Fibroblast of lung (primary cell): Measurements from ENCODE around the gene CNTN4. TPM values are rescaled to one million over a fixed set of nuclear protein-coding genes. Genes with fewer than 3 reads are reported as not detected.

Experiments
- DNase-seq, 2 donors: peaks; one replicate each; pipeline versions ENCODE4 v3.0.0 to v3.0.0-alpha.2; 2010; ENCODE audit warnings: low read depth in 2 of 2
- H2AFZ ChIP-seq: 2 replicates; pipeline ENCODE4 v1.5.1; 2012; ENCODE audit warnings: low read length, control low read depth, inconsistent platforms
- H3K27ac ChIP-seq: 2 replicates; pipeline ENCODE4 v1.5.1; 2011; ENCODE audit warnings: low read length, control low read depth; ENCODE audit not compliant: insufficient read depth
- H3K27me3 ChIP-seq: 2 replicates; pipeline ENCODE4 v1.5.1; 2011; ENCODE audit warnings: mild to moderate bottlenecking, low read length; ENCODE audit not compliant: control insufficient read depth, insufficient read depth
- H3K36me3 ChIP-seq: 2 replicates; pipeline ENCODE4 v1.5.1; 2011; ENCODE audit warnings: low read length; ENCODE audit not compliant: control insufficient read depth, insufficient read depth
- H3K4me1 ChIP-seq: 2 replicates; pipeline ENCODE4 v1.5.1; 2011; ENCODE audit warnings: low read length; ENCODE audit not compliant: control insufficient read depth, insufficient read depth; ENCODE audit errors: extremely low read depth
- H3K4me2 ChIP-seq: 2 replicates; pipeline ENCODE4 v1.5.1; 2011; ENCODE audit warnings: low read length, control low read depth; ENCODE audit not compliant: insufficient read depth; ENCODE audit errors: extremely low read depth
- H3K4me3 ChIP-seq, 4 experiments: fragments of 200-600 bp in 1 of 4; sonication (generic) in 1 of 4; replicated peaks in 1 of 4; 2 replicates each; pipeline ENCODE4 v1.5.1; 2011 to 2016; ENCODE audit warnings: low read length in 4 of 4, low read depth in 3 of 4, mild to moderate bottlenecking in 3 of 4, control low read depth in 2 of 4, inconsistent platforms in 1 of 4, mixed read lengths in 1 of 4; ENCODE audit not compliant: insufficient read depth in 1 of 4; ENCODE audit errors: control extremely low read depth in 1 of 4
- H3K79me2 ChIP-seq: 2 replicates; pipeline ENCODE4 v1.5.1; 2012; ENCODE audit warnings: mild to moderate bottlenecking, low read length, inconsistent platforms; ENCODE audit not compliant: control insufficient read depth, insufficient read depth
- H3K9ac ChIP-seq: 2 replicates; pipeline ENCODE4 v1.5.1; 2011; ENCODE audit warnings: mild to moderate bottlenecking, low read length, control low read depth; ENCODE audit not compliant: insufficient read depth
- H3K9me3 ChIP-seq: 2 replicates; pipeline ENCODE4 v1.5.1; 2012; ENCODE audit warnings: low read depth, low read length; ENCODE audit not compliant: control insufficient read depth, insufficient read depth
- H4K20me1 ChIP-seq: 2 replicates; pipeline ENCODE4 v1.5.1; 2011; ENCODE audit warnings: low read length; ENCODE audit not compliant: control insufficient read depth, insufficient read depth; ENCODE audit errors: extremely low read depth
- CTCF ChIP-seq, 2 donors: IDR thresholded peaks in 1 of 2; conservative IDR thresholded peaks in 1 of 2; 1 replicate in 1 of 2; 2 replicates in 1 of 2; pipeline ENCODE4 v1.5.1; 2011 to 2012; ENCODE audit warnings: low read length in 2 of 2, control low read depth in 1 of 2, inconsistent platforms in 1 of 2, low read depth in 1 of 2, mild to moderate bottlenecking in 1 of 2
- EZH2 ChIP-seq: IDR thresholded peaks from 2 replicates; pipeline ENCODE4 v1.5.1; 2012; ENCODE audit warnings: low read length, control low read depth, mild to moderate bottlenecking; ENCODE audit errors: missing control alignments
- polyA plus RNA-seq, 2 donors: library from polyadenylated mRNA; depleted of rRNA in 1 of 2; stranded (reverse) in 1 of 2; unstranded in 1 of 2; fragments of >200 nt; gene quantifications; 2 replicates each; pipeline ENCODE4 v1.2.1, GENCODE V29; 2011 to 2012; ENCODE audit warnings: missing spikeins in 1 of 2
- total RNA-seq: library from RNA; depleted of rRNA; stranded (reverse); fragments of >200 nt; gene quantifications from 2 replicates; pipeline ENCODE4 v1.2.1, GENCODE V29; 2014

The CNTN4 gene
- total and polyA plus RNA-seq, 2 donors (not counting 1 experiment from before 2014, with no cell fraction given): 0.17 to 0.69 TPM

GRCh38 chr3:2774481-2775249, 676.0 kb downstream of the CNTN4 start:
- H3K4me1 ChIP-seq: no peaks in the 10 kb centered on the region
- no peak overlapping the region for H3K4me2 ChIP-seq
- no peak overlapping the region for H3K4me3 ChIP-seq
- H3K79me2 ChIP-seq: no peaks in the 10 kb centered on the region
- DNase-seq: no peak
- TF ChIP-seq EZH2 (no peak), CTCF (conservative IDR thresholded peaks at IDR 0.05 in 1 of 2, IDR thresholded peaks at IDR 0.05 in 1 of 2; ENCODE audit: low read depth in 1 of 2, low read length in 2 of 2) (no peak)
- no peaks in the 10 kb centered on the region for H3K36me3 ChIP-seq
- no peak overlapping the region for H2AFZ ChIP-seq
- H3K27me3 ChIP-seq: no peaks in the 10 kb centered on the region
- H3K27ac ChIP-seq: no peak overlapping the region
- no peak overlapping the region for H3K9ac ChIP-seq
- H4K20me1 ChIP-seq: no peaks in the 10 kb centered on the region
- H3K9me3 ChIP-seq: no peaks in the 10 kb centered on the region

GRCh38 chr3:2783261-2783660, 684.6 kb downstream of the CNTN4 start:
- no peak for TF ChIP-seq EZH2
- no peak for TF ChIP-seq CTCF (conservative IDR thresholded peaks at IDR 0.05 in 1 of 2, IDR thresholded peaks at IDR 0.05 in 1 of 2; ENCODE audit: low read depth in 1 of 2, low read length in 2 of 2)
- H3K4me2 ChIP-seq: no peak overlapping the region
- no peak overlapping the region for H2AFZ ChIP-seq
- H4K20me1 ChIP-seq: no peaks in the 10 kb centered on the region
- no peaks in the 10 kb centered on the region for H3K36me3 ChIP-seq
- DNase-seq: no peak
- H3K9ac ChIP-seq: no peak overlapping the region
- H3K27ac ChIP-seq: no peak overlapping the region
- H3K79me2 ChIP-seq: no peaks in the 10 kb centered on the region
- H3K4me1 ChIP-seq: no peaks in the 10 kb centered on the region
- H3K4me3 ChIP-seq: no peak overlapping the region
- H3K27me3 ChIP-seq: no peaks in the 10 kb centered on the region
- no peaks in the 10 kb centered on the region for H3K9me3 ChIP-seq

- no peaks in the 10 kb centered on the region for H3K9me3 ChIP-seq
- TF ChIP-seq EZH2 (no peak), CTCF (conservative IDR thresholded peaks at IDR 0.05 in 1 of 2, IDR thresholded peaks at IDR 0.05 in 1 of 2; ENCODE audit: low read depth in 1 of 2, low read length in 2 of 2) (no peak)
- no peaks in the 10 kb centered on the region for H3K79me2 ChIP-seq
- H3K4me3 ChIP-seq: no peak overlapping the region
- no peak overlapping the region for H2AFZ ChIP-seq
- no peak overlapping the region for H3K27ac ChIP-seq
- H3K27me3 ChIP-seq: no peaks in the 10 kb centered on the region
- H3K9ac ChIP-seq: no peak overlapping the region
- H3K36me3 ChIP-seq: no peaks in the 10 kb centered on the region
- H3K4me1 ChIP-seq: no peaks in the 10 kb centered on the region
- no peaks in the 10 kb centered on the region for H4K20me1 ChIP-seq
- H3K4me2 ChIP-seq: no peak overlapping the region
- DNase-seq: no peak
Measured at GRCh38 chr3:2784627-2785026, 686.0 kb downstream of the CNTN4 start.
